K562 (cell line): ENCODE measurements around the gene CC2D1A. TPM values are rescaled to one million over a fixed set of nuclear protein-coding genes. Genes with fewer than 3 reads are reported as not detected.

Experiments used
- ATAC-seq: fragments of 200-7000 bp; cut with Tn5 transposase; 3 replicates; pipeline ENCODE4 v1.9.1; 2020; ENCODE audit warnings: moderate library complexity
- BruUV-seq: library from RNA; stranded (reverse); fragments of 400-500 nt; replicated peaks from 2 replicates; lab custom pipeline; 2021; lab: Mats Ljungman, UMichigan
- CTCF ChIA-PET: fragments of 300-600 bp; formaldehyde crosslinking; extraction: SDS; loops from one replicate; lab custom pipeline; 2021; ENCODE audit warnings: low intra/inter-chr PET ratio; lab: Yijun Ruan, JAX
- POLR2A ChIA-PET: fragments of 300-600, 350-650 bp; sonication (Branson Sonifier 250); formaldehyde crosslinking; extraction: SDS; loops from one replicate; lab custom pipeline; 2021; ENCODE audit warnings: antibody characterized with exemption, inconsistent platforms; lab: Yijun Ruan, JAX
- DNase-seq, 4 experiments: peaks; one replicate each; pipeline versions ENCODE4 v3.0.0 to v3.0.0-alpha.2; 2011 to 2018; ENCODE audit warnings: low spot score in 3 of 4, mixed read lengths in 3 of 4; ENCODE audit errors: extremely low read depth in 1 of 4
- FAIRE-seq: peaks from 2 replicates; lab custom pipeline; 2011; peaks lifted over from hg19 to GRCh38; lab: Jason Lieb, UNC
- H2AFZ ChIP-seq: 2 replicates; pipeline ENCODE4 v1.6.0; 2011; ENCODE audit warnings: low read depth, low read length, control low read depth, inconsistent platforms
- H3K27ac ChIP-seq: fragments of 200-600 bp; 3 replicates; pipeline ENCODE4 v1.8.0; 2011; ENCODE audit warnings: low read depth, mild to moderate bottlenecking, control low read depth, inconsistent platforms, low read length, moderate library complexity, mixed read lengths; ENCODE audit errors: extremely low read depth
- H3K27me3 ChIP-seq, 2 experiments: fragments of 300-600 bp in 1 of 2; 2 replicates in 1 of 2; 3 replicates in 1 of 2; pipeline versions ENCODE4 v1.6.0 to v1.8.0; 2011; ENCODE audit warnings: inconsistent platforms in 2 of 2, low read length in 2 of 2, mild to moderate bottlenecking in 1 of 2, mixed read lengths in 1 of 2, moderate library complexity in 1 of 2; ENCODE audit not compliant: control insufficient read depth in 2 of 2, insufficient read depth in 2 of 2
- H3K36me3 ChIP-seq: fragments of 300-600 bp; 3 replicates; pipeline ENCODE4 v1.8.0; 2011; ENCODE audit warnings: mild to moderate bottlenecking, low read length, inconsistent platforms; ENCODE audit not compliant: control insufficient read depth, insufficient read depth
- H3K4me1 ChIP-seq, 2 experiments: fragments of 200-600 bp in 1 of 2; replicated peaks in 1 of 2; 2 replicates in 1 of 2; 3 replicates in 1 of 2; pipeline versions ENCODE4 v1.5.1 to v1.8.0; 2011; ENCODE audit warnings: inconsistent platforms in 2 of 2, low read length in 2 of 2, mild to moderate bottlenecking in 1 of 2, mixed read lengths in 1 of 2, moderate library complexity in 1 of 2; ENCODE audit not compliant: control insufficient read depth in 2 of 2, insufficient read depth in 2 of 2
- H3K4me2 ChIP-seq: 2 replicates; pipeline ENCODE4 v1.6.1; 2011; ENCODE audit warnings: low read length, control low read depth, inconsistent platforms, mixed read lengths; ENCODE audit not compliant: insufficient read depth
- H3K4me3 ChIP-seq: fragments of 200-600 bp; sonication (generic), shearing (Covaris generic); 2 replicates; pipeline ENCODE4 v1.5.1; 2016; ENCODE audit warnings: control low read depth, inconsistent platforms
- H3K79me2 ChIP-seq: fragments of 200-600 bp; 3 replicates; pipeline ENCODE4 v1.8.0; 2011; ENCODE audit warnings: low read length, inconsistent platforms; ENCODE audit not compliant: control insufficient read depth, insufficient read depth
- H3K9ac ChIP-seq, 2 experiments: 2 replicates each; pipeline versions ENCODE4 v1.6.0 to v1.6.1; 2011; ENCODE audit warnings: low read depth in 2 of 2, low read length in 2 of 2, control low read depth in 1 of 2, inconsistent platforms in 1 of 2, mild to moderate bottlenecking in 1 of 2, mixed read lengths in 1 of 2; ENCODE audit not compliant: insufficient read depth in 1 of 2
- H3K9me1 ChIP-seq: one replicate; pipeline ENCODE4 v1.6.0; 2011; ENCODE audit warnings: inconsistent platforms, mild to moderate bottlenecking, low read length, moderate library complexity; ENCODE audit not compliant: control insufficient read depth, insufficient read depth
- H3K9me3 ChIP-seq: replicated peaks from 2 replicates; pipeline ENCODE4 v1.5.1; 2011; ENCODE audit warnings: low read depth, low read length, inconsistent platforms; ENCODE audit not compliant: control insufficient read depth, insufficient read depth
- H4K20me1 ChIP-seq: replicated peaks from 2 replicates; pipeline ENCODE4 v1.6.1; 2011; ENCODE audit warnings: low read length, inconsistent platforms, mixed read lengths; ENCODE audit not compliant: control insufficient read depth, insufficient read depth
- ATF6 ChIP-seq: sonication (generic); formaldehyde crosslinking; IDR thresholded peaks from 2 replicates; pipeline ENCODE4 v1.4.0; 2020; ENCODE audit warnings: mild to moderate bottlenecking, missing genetic modification reagents
- CREM ChIP-seq: IDR thresholded peaks from 2 replicates; pipeline ENCODE4 v1.6.1; 2014; ENCODE audit warnings: antibody characterized with exemption, low read depth
- DACH1 ChIP-seq: fragments of 450-650 bp; IDR thresholded peaks from 2 replicates; pipeline ENCODE4 v1.6.1; 2018; ENCODE audit not compliant: partially characterized antibody
- E2F8 ChIP-seq: fragments of 450-650 bp; IDR thresholded peaks from 2 replicates; pipeline ENCODE4 v1.7.1; 2018; ENCODE audit warnings: mild to moderate bottlenecking, low read depth; ENCODE audit not compliant: partially characterized antibody
- ETS2 ChIP-seq: IDR thresholded peaks from 2 replicates; pipeline ENCODE4 v1.6.1; 2016; ENCODE audit warnings: borderline replicate concordance, missing genetic modification characterization, mild to moderate bottlenecking, moderate library complexity, missing compliant biosample characterization; ENCODE audit not compliant: poor library complexity, severe bottlenecking
- GATA2 ChIP-seq: sonication (generic); formaldehyde crosslinking; IDR thresholded peaks from 2 replicates; pipeline ENCODE4 v1.4.0; 2020; ENCODE audit warnings: mild to moderate bottlenecking, missing genetic modification reagents
- HDAC1 ChIP-seq, 2 experiments: fragments of 450-650 bp; IDR thresholded peaks; 2 replicates each; pipeline ENCODE4 v1.6.1; 2016 to 2017; ENCODE audit warnings: inconsistent platforms in 1 of 2, mild to moderate bottlenecking in 1 of 2, moderate library complexity in 1 of 2
- NEUROD1 ChIP-seq: fragments of 150-350 bp; IDR thresholded peaks from 2 replicates; pipeline ENCODE4 v1.6.1; 2014; ENCODE audit warnings: borderline replicate concordance, low read length, low read depth; ENCODE audit not compliant: partially characterized antibody
- NONO ChIP-seq, 2 experiments: fragments of 200-400 bp in 1 of 2; fragments of 450-650 bp in 1 of 2; formaldehyde crosslinking in 1 of 2; IDR thresholded peaks; 2 replicates each; pipeline ENCODE4 v1.6.1; 2017; ENCODE audit warnings: low read depth in 2 of 2, mild to moderate bottlenecking in 2 of 2, moderate library complexity in 2 of 2, low read length in 1 of 2
- SLC30A9 ChIP-seq: fragments of 250-450 bp; sonication (Bioruptor Pico); IDR thresholded peaks from 2 replicates; pipeline ENCODE4 v1.8.0; 2022; ENCODE audit warnings: mild to moderate bottlenecking, moderate library complexity
- SNRNP70 ChIP-seq: fragments of 200-400 bp; formaldehyde crosslinking; optimal IDR thresholded peaks from 2 replicates; pipeline ENCODE3; 2017; ENCODE audit warnings: low read depth, low read length
- ZNF165 ChIP-seq: fragments of 250-450 bp; sonication (Bioruptor Pico); IDR thresholded peaks from 2 replicates; pipeline ENCODE4 v1.4.0; 2020; ENCODE audit warnings: borderline replicate concordance
- ZNF512 ChIP-seq: IDR thresholded peaks from 2 replicates; pipeline ENCODE4 v1.6.1; 2016; ENCODE audit warnings: missing genetic modification characterization, missing compliant biosample characterization
- ZNF57 ChIP-seq: fragments of 450-650 bp; formaldehyde crosslinking; IDR thresholded peaks from 2 replicates; pipeline ENCODE4 v1.4.0; 2020; ENCODE audit warnings: mild to moderate bottlenecking, moderate library complexity
- WGBS: fragments of 100-300 bp; shearing (Covaris generic); methylation state at CpG from one replicate; pipeline ENCODE4 v1.1.6; 2016; ENCODE audit warnings: low coverage, mixed read lengths; ENCODE audit not compliant: insufficient coverage; ENCODE audit errors: missing lambda C conversion rate; 5-methylcytosine and 5-hydroxymethylcytosine counted together
- in situ Hi-C: fragments of 300-500 bp; cut with MboI; formaldehyde crosslinking; loops from 4 replicates; pipeline ENCODE4 v1.15.0; 2018; ENCODE audit warnings: inconsistent platforms, mixed read lengths
- intact Hi-C: fragments of 100-400 bp; cut with micrococcal nuclease; formaldehyde crosslinking; loops from 2 replicates; pipeline ENCODE4 v1.14.2; 2022
- polyA plus RNA-seq, 8 experiments: library from polyadenylated mRNA; depleted of rRNA in 4 of 8; stranded (reverse) in 5 of 8; unstranded in 3 of 8; fragments of >200 nt; fragmentation: Nextera tagmentation in 2 of 8; fragmentation: Illumina TruSeq in 1 of 8; extraction: Ambion mirVana in 2 of 8; extraction: Trizol in 1 of 8; gene quantifications; 2 replicates each; pipeline versions ENCODE4 v1.2.1 to v1.2.3, GENCODE V29; 2011 to 2014; ENCODE audit warnings: inconsistent platforms in 1 of 8, missing spikeins in 1 of 8
- total RNA-seq, 7 experiments: library from RNA; depleted of rRNA in 6 of 7; stranded (reverse); fragments of >200 nt in 6 of 7; fragmentation: Illumina TruSeq in 2 of 7; extraction: Trizol in 2 of 7; gene quantifications; 2 replicates each; pipeline versions ENCODE4 v1.2.1 to v1.2.3, GENCODE V29; 2011 to 2021; ENCODE audit warnings: low replicate concordance in 1 of 7

Gene CC2D1A
- total and polyA plus RNA-seq, 9 of the 15 experiments (the other 6 are each of a cell fraction or from before 2014, with no cell fraction given), result 0.32 to 31.0 (median 12.9) TPM

GRCh38 chr19:13876834-13877233 lies 29.2 kb upstream of the CC2D1A start, which contains the start of gene NANOS3:
TSS of gene NANOS3 (plus strand) at chr19:13877134. CDS start at chr19:13877249, 115 bp downstream.
- Histone ChIP-seq H3K4me3 (no peak within 1 kb of the TSS), H3K9me3 (no peaks in the 10 kb centered on the region), H4K20me1 (no peaks in the 10 kb centered on the region), H3K9me1 (no peaks in the 10 kb centered on the region), H3K27me3 (no peaks in the 10 kb centered on the region; a peak in 1 of 5 replicates), H3K4me1 (peaks cover 21 to 50% of the 10 kb centered on the region in 2 experiments), H2AFZ (peak within 1 kb of the TSS; percentile 11; the same call in 1 of the 2 replicates), H3K4me2 (no peak within 1 kb of the TSS), H3K79me2 (no peaks in the 10 kb centered on the region), H3K36me3 (no peaks in the 10 kb centered on the region), H3K9ac (peak within 1 kb of the TSS in 1 of 2 experiments; percentile 68; a peak in 2 of 4 replicates), H3K27ac (no peak within 1 kb of the TSS)
- BruUV-seq, result no TSS peak
- no peak for ATAC-seq
- CTCF ChIA-PET, result interaction anchor here (0.5 kb wide), 1 partner anchor 1205 kb away, joined by 3 read pairs; no protein-coding TSS in a partner anchor
- no peak for TF ChIP-seq ZNF165
- TF ChIP-seq SLC30A9 (CRISPR knock-in tag), result no peak
- TF ChIP-seq ETS2 (tag), result no peak
- TF ChIP-seq DACH1, result no peak
- TF ChIP-seq ZNF57, result no peak
- no peak for TF ChIP-seq E2F8
- no peak for TF ChIP-seq HDAC1 (IDR thresholded peaks at IDR 0.05)
- no peak for TF ChIP-seq NEUROD1
- no peak for TF ChIP-seq NONO (IDR thresholded peaks at IDR 0.05; ENCODE audit: low read depth in 2 of 2, low read length in 1 of 2)
- no peak for TF ChIP-seq GATA2 (CRISPR knock-in tag)
- no peak for TF ChIP-seq ZNF512 (tag)
- TF ChIP-seq SNRNP70, result no peak
- TF ChIP-seq ATF6, result no peak
- no peak for TF ChIP-seq CREM
- 11% methylated on average over 4 of the region's 5 CpGs for WGBS
- in situ Hi-C loops (loop anchor here (5.0 to 10.0 kb wide), 2 partner anchors 470 to 608 kb away; no protein-coding TSS in a partner anchor), intact Hi-C loops (no loop called here)
- DNase-seq, result no peak
- no peak for FAIRE-seq
- POLR2A ChIA-PET, result interaction anchor here (0.9 kb wide), 1 partner anchor 145 kb away, joined by 4 read pairs; no protein-coding TSS in a partner anchor
